RPMI7951 (cell line): ENCODE results near the gene ERV3-1. TPM values are rescaled to one million over a fixed set of nuclear protein-coding genes. Genes with fewer than 3 reads are reported as not detected.
"Not testable (repeated sequence)": the region's sequence is repeated elsewhere in the genome, so short reads cannot be mapped to it uniquely, and the experiment has no call there.

ENCODE experiments used
- DNase-seq: peaks from one replicate; pipeline ENCODE4 v3.0.0-alpha.2; 2012; ENCODE audit warnings: low read depth
- total RNA-seq: library from RNA; depleted of rRNA; stranded (reverse); fragments of >200 nt; shearing (Covaris generic); gene quantifications from 2 replicates; pipeline ENCODE4 v1.2.3, GENCODE V29; 2014

The ERV3-1 gene
- total RNA-seq, 1 experiment from 2014 or later = 6.8 TPM

DNA sequence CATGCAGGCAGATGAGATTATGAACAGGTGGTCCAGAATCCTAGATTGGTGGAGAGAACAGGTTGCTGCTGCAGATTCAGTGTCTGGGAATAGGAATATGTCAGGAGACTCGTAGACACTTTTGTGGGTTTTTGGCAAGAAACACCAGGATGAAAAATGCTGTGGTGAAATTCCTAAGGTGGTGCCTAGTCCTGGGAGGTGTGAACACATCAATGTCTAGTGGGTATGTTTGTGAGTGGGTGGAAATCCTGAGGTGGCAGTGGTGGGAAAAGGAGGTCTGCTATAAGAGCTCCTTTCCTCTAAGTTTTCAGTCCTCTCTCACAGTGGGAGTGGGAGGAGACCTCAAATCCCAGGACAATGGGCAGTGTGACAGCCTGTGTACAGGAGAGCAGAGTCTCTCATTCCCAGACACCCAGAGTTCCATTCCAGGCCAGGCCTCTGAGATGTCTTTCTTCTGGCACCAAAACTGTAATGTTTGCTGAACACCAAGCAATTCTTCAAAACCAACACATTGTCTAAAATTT lies 5.1 kb downstream of the ERV3-1 start:
- DNase-seq = no peak

DNA sequence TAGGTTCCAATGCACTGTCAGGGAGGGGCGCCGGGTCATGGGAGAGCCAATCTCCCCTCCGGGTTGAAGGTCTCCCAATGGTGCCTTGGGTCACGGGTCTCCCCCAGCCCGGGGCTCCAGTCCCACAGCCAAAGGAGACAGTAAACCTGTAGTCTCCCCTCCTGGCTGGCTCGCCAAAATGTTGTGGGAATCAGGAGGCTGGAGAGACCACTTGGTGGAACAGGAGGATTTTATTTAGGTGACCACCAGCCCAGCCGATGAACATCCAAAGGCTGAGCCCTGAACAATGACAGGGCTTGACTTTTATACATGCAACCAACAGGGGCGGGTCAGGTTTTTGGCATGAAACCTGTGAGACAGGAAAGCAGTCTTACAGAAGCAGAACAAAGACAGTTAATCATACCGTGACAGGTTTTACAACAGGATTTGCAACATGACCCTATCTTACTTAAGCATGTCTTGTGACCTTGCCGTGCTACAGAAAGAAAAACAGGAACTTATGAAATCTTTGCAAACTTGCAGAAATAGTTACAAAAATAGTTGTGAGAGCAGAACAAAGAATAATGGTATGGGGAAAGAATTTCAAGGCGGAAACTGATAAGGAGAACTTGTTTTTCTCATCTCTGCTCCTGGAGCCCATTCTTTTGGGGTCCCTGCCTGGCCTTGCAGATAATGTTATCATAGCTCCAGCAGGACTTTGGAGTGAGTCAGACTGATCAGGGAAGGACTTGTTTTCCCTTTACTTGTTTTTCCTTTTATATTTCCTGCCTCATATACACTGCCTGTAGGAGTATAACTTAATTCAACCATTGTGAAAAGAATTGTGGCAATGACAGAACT lies 7.1 kb downstream of the ERV3-1 start:
- DNase-seq = peak; percentile 67

DNA sequence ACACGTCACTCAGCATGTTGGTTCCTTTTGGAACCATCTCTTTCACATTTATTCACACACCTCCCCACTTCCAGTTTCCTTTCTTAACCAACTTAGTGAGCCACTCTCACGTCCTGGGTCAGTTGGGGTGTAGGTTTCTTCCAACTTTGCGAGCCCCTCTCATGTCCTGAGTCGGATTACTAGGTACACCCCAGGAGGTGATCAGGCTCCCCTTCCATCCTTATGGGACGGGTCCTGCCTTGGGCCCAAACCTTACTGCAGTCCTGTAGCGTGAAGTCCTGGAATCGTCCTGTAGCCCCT lies 7.7 kb downstream of the ERV3-1 start:
- DNase-seq = no peak

- peak; percentile 77 for DNase-seq
Measured at GRCh38 chr7:64997927-64998391, 8.5 kb downstream of the ERV3-1 start.

DNA sequence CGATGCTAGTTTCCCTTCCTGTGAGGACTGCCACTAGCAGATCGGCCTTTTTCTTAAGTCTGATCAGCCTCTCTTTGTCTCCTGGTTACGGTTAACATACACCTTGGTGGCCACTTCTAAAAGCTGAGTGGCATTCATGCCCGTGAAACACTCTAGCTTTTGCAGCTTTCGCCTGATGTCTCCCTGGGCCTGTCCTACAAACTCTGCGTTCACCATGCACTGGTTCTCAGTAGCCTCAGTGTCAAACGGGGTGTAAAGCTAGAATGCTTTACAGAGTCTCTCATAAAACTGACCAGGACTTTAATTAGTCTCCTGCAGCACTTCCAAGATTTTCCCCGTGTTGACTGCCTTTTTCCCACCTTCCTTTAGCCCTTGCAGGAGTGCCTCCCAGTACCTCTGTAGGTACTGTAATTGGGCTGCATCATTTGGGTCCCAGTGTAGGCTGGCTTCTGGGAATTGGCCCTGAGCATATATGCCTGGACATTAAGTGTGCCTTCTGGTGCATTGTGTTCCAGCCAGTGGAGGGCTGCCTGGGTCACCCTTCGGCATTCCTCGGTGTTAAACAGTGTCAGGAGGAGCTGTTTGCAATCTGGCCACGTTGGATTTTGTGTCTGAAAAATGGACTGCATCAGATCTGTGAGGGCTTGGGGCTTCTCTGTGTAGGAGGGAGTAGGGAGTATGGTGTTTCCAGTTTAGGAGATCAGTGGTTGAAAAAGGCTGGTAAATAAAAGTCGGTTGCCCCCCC lies 9.2 kb downstream of the ERV3-1 start:
- no peak for DNase-seq

GRCh38 chr7:64996305-64996704 lies 10.2 kb downstream of the ERV3-1 start:
- no peak for DNase-seq

DNA sequence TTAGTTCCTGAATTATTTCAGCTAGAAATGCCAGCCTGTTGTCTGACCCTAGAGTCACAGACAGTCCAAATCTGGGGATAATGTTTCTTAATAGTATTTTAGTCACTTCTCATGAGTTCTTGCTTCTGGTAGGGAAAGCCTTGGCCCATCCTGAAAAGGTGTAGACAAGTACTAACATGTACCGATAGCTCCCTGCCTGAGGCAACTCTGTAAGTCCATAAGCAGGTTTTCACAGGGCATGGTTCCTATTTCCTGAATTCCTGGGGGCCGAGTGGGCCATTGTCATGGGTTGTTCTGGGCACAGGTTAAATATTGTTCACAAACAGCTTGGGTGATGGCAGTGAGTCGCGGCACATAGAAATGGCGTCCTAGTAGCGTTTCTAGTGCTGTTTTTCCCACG lies 12.6 kb downstream of the ERV3-1 start:
- DNase-seq = no peak

GRCh38 chr7:64992971-64993370 lies 13.5 kb downstream of the ERV3-1 start:
- peak; percentile 68 for DNase-seq

DNA sequence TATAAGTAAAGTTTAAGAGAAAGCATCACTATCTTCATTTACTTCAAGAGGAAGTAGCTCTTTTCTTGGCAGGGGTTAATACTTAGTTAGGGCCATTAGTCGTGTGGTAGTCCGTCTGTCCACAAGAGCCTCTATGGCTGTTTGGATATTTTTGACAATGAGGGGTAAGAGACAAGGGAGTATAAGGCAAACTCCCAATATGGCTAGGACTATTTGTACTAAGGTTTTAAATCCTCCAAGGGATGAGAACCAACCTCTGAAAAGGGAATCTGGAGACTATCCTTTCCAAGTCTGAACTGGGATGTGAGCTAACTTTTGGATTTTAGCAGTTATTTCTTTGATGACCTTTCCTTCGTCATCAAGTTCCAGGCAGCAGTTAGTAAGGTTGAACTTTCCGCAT lies 15.6 kb downstream of the ERV3-1 start, which contains the start of gene ZNF117:
TSS of gene ZNF117 (minus strand) at position 101 of the 400 bp plus-strand sequence.
- DNase-seq = no peak

GRCh38 chr7:64990216-64990615 lies 16.3 kb downstream of the ERV3-1 start:
- no peak for DNase-seq

- DNase-seq = no peak
Measured at GRCh38 chr7:64978497-64979203, 27.8 kb downstream of the ERV3-1 start.

- no peak for DNase-seq
Measured at GRCh38 chr7:64965594-64965993, 40.9 kb downstream of the ERV3-1 start.

GRCh38 chr7:64959072-64959747 lies 47.3 kb downstream of the ERV3-1 start:
- no peak for DNase-seq

GRCh38 chr7:64951250-64951848 lies 55.1 kb downstream of the ERV3-1 start:
- DNase-seq = peak; percentile 58

GRCh38 chr7:64950673-64951072 lies 55.8 kb downstream of the ERV3-1 start:
- DNase-seq = not testable (repeated sequence)

DNA sequence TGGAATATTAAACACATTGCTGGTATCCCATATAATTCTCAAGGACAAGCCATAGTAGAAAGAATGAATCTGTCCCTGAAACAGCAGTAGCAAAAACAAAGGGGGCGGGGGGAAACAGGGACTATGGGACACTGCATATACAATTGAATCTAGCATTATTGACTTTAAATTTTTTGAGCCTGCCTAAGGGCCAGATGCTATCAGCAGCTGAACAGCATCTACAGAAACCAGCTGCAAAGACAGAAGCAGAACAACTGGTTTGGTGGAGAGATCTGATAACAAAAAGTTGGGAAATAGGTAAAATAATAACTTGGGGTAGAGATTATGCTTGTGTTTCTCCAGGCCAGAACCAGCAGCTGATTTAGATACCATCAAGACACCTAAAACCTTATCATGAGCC lies 57.7 kb downstream of the ERV3-1 start:
- DNase-seq = not testable (repeated sequence)

DNA sequence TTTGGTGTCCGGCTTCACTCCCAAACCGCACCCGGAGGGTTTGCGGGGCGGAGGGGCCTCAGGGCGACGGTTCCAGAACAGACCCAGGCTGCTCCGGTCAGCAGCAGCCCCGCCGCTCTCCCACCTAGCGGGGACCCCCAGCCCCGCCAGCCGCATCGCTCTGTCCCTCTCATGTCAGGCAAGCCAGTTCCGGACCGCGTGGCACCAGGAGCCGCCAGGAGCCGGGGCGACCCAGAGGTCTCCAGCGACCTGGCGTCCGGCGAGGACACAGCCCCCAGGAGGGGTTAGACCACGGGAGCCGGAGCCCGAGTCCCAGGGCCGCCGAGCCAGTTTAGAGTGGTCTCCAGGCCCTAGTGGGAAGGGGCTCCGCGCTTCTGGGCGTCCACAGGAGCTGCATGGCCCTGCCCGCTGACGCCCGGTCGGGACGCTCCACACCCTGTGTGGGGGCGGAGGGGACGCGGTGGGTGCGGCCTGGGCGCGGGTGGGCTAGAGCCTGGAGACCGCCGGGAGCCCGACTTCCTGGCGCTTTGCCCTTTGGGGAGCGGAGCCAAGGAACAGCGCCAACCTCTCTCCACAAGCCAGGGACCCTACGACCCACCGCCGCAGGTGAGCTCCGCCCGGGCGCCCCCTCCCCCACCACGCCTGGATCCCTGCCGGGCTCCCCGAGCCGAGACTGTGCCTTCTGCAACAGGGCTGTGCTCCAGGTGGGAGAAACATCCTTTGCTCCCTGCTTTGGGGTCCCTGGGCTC lies 59.1 kb downstream of the ERV3-1 start:
- no peak for DNase-seq

GRCh38 chr7:64946772-64947171 lies 59.7 kb downstream of the ERV3-1 start:
- DNase-seq = peak; percentile 7

DNA sequence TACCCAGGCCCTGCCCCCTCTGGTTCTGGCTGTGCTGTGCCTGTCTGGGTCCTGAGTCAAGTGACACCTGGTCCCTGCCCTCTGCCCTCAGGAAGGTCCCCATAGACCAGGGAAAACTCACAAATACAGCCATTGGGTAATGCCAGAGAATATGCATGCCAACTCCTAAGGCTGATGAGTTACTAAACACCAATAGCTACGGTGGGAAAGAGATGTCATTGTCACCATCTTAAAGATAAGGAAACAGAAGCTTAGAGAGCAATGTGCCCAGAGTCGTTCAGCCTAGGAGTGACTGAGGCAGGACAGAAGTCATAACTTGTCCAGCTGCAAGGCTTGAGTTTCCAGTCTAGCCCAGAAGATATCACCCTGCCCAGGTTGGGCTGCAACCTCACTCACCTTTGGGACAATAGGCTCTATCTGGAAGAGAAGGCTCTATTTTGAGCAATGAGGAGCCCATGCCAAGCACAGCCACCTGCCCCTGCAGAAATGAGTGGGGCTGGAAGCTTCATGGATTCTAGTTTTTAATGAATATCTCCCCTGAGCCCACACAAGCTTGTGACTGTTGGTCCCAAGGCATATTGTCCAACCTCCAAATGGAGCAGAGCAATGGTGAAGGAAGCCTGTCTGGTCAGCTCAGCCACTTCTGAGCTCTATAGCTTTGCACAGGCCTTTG lies 60.8 kb downstream of the ERV3-1 start:
- DNase-seq = no peak
